HepG2 (cell line): ENCODE results near the gene C6orf132. TPM values are rescaled to one million over a fixed set of nuclear protein-coding genes. Genes with fewer than 3 reads are reported as not detected.

Experiments used
- ATF4 ChIP-seq, 2 experiments: fragments of 450-650 bp in 1 of 2; sonication (generic) in 1 of 2; formaldehyde crosslinking; IDR thresholded peaks; 2 replicates each; pipeline versions ENCODE4 v1.5.0 to v1.8.0; 2020 to 2022; ENCODE audit warnings: mild to moderate bottlenecking in 1 of 2, missing genetic modification reagents in 1 of 2
- HNRNPL ChIP-seq: fragments of 200-400 bp; formaldehyde crosslinking; IDR thresholded peaks from 2 replicates; pipeline ENCODE4 v1.6.1; 2017; ENCODE audit warnings: mild to moderate bottlenecking, low read depth, low read length
- NR0B2 ChIP-seq: sonication (generic); formaldehyde crosslinking; IDR thresholded peaks from 2 replicates; pipeline ENCODE4 v1.4.0; 2020; ENCODE audit warnings: mild to moderate bottlenecking, missing genetic modification reagents
- SP1 ChIP-seq, 2 experiments: fragments of 450-650 bp in 1 of 2; sonication (generic) in 1 of 2; formaldehyde crosslinking in 1 of 2; IDR thresholded peaks; 2 replicates each; pipeline versions ENCODE4 v1.4.0 to v1.6.1; 2016 to 2020; ENCODE audit warnings: missing genetic modification reagents in 1 of 2
- ZBTB40 ChIP-seq, 2 experiments: fragments of 450-650 bp in 1 of 2; sonication (generic) in 1 of 2; formaldehyde crosslinking in 1 of 2; IDR thresholded peaks; 2 replicates each; pipeline versions ENCODE4 v1.6.1 to v1.8.0; 2016 to 2022; ENCODE audit warnings: antibody characterized with exemption in 1 of 2, mild to moderate bottlenecking in 1 of 2, missing genetic modification reagents in 1 of 2
- ZNF331 ChIP-seq: sonication (generic); formaldehyde crosslinking; IDR thresholded peaks from 2 replicates; pipeline ENCODE4 v1.4.0; 2020; ENCODE audit warnings: missing genetic modification reagents
- ZNF407 ChIP-seq: sonication (generic); formaldehyde crosslinking; IDR thresholded peaks from one replicate; pipeline ENCODE4 v1.5.1; 2020; ENCODE audit warnings: mild to moderate bottlenecking, missing genetic modification reagents; ENCODE audit errors: not compliant biosample characterization
- polyA plus RNA-seq, 8 experiments: library from polyadenylated mRNA; depleted of rRNA in 3 of 8; stranded (reverse) in 7 of 8; unstranded in 1 of 8; fragments of >200 nt; fragmentation: Illumina TruSeq in 4 of 8; extraction: Trizol in 4 of 8; gene quantifications; 2 replicates each; pipeline versions ENCODE4 v1.2.1 to v1.2.3, GENCODE V29; 2011 to 2016; ENCODE audit warnings: low read depth in 4 of 8, missing spikeins in 1 of 8, mixed read lengths in 1 of 8; ENCODE audit not compliant: insufficient read depth in 1 of 8
- total RNA-seq, 5 experiments: library from RNA; depleted of rRNA; stranded (reverse); fragments of >200 nt; fragmentation: Illumina TruSeq; extraction: Trizol; gene quantifications; 2 replicates each; pipeline ENCODE4 v1.2.3, GENCODE V29; 2016; ENCODE audit warnings: low read depth in 1 of 5

The C6orf132 gene
- total and polyA plus RNA-seq, 2 of the 13 experiments (the other 11 are each of a cell fraction or from before 2014, with no cell fraction given), result 0.78 to 3.0 TPM

- TF ChIP-seq ZBTB40 (IDR thresholded peaks at IDR 0.05) (no peak), ZBTB40 (CRISPR knock-in tag; IDR thresholded peaks at IDR 0.05) (no peak), SP1 (IDR thresholded peaks at IDR 0.05) (no peak), SP1 (CRISPR knock-in tag; IDR thresholded peaks at IDR 0.05) (no peak), ZNF331 (CRISPR knock-in tag) (no peak), ATF4 (CRISPR knock-in tag; IDR thresholded peaks at IDR 0.05) (no peak), NR0B2 (CRISPR knock-in tag) (no peak), ZNF407 (CRISPR knock-in tag) (no peak), HNRNPL (no peak)
Measured at GRCh38 chr6:42101186-42101657, 41.2 kb downstream of the C6orf132 start (continued).
